Heart right ventricle (tissue), 16 donors: ENCODE results near the gene SPTLC2. TPM values are rescaled to one million over a fixed set of nuclear protein-coding genes. Genes with fewer than 3 reads are reported as not detected.
A peak's percentile ranks its signal among the peaks of the same experiment; 100 is the strongest.

Experiments
- ATAC-seq, 8 donors: fragments of 200-7000 bp; cut with Tn5 transposase; one replicate each; pipeline ENCODE4 v1.9.1; 2020; ENCODE audit warnings: mild to moderate bottlenecking in 8 of 8, moderate library complexity in 8 of 8, moderate number of reproducible peaks in 1 of 8
- DNase-seq, 2 donors: peaks; one replicate each; pipeline ENCODE4 v3.0.0-alpha.2; 2020
- H3K27ac ChIP-seq, 10 donors: fragments of 200-600 bp; sonication (generic) in 2 of 10; one replicate each; pipeline versions ENCODE4 v1.5.0 to v1.8.0; 2020 to 2022; ENCODE audit warnings: mild to moderate bottlenecking in 3 of 10
- H3K27me3 ChIP-seq, 7 donors: fragments of 200-600 bp; one replicate each; pipeline ENCODE4 v1.8.0; 2021 to 2022; ENCODE audit warnings: mild to moderate bottlenecking in 2 of 7
- H3K36me3 ChIP-seq, 9 donors: fragments of 200-600 bp; sonication (generic) in 1 of 9; one replicate each; pipeline versions ENCODE4 v1.5.0 to v1.8.0; 2020 to 2022; ENCODE audit warnings: mild to moderate bottlenecking in 2 of 9
- H3K4me1 ChIP-seq, 9 donors: fragments of 200-600 bp; sonication (generic) in 1 of 9; one replicate each; pipeline versions ENCODE4 v1.5.0 to v1.8.0; 2020 to 2022; ENCODE audit warnings: mild to moderate bottlenecking in 4 of 9
- H3K4me3 ChIP-seq, 10 donors: fragments of 200-600 bp; sonication (generic) in 2 of 10; one replicate each; pipeline versions ENCODE4 v1.5.0 to v1.8.0; 2020 to 2022; ENCODE audit warnings: mild to moderate bottlenecking in 7 of 10, moderate library complexity in 2 of 10
- H3K9me3 ChIP-seq, 11 donors: fragments of 200-600 bp in 10 of 11; sonication (generic) in 2 of 11; one replicate each; pipeline versions ENCODE4 v1.5.0 to v1.8.0; 2013 to 2022; ENCODE audit warnings: mild to moderate bottlenecking in 2 of 11, control low read depth in 1 of 11, moderate library complexity in 1 of 11
- CTCF ChIP-seq, 9 donors: fragments of 200-600 bp; sonication (generic) in 2 of 9; IDR thresholded peaks; one replicate each; pipeline versions ENCODE4 v1.5.0 to v1.8.0; 2021 to 2022; ENCODE audit warnings: antibody characterized with exemption in 9 of 9, mild to moderate bottlenecking in 5 of 9, moderate library complexity in 1 of 9
- WGBS, 2 donors: extraction: QIAGEN DNeasy Blood & Tissue Kit; methylation state at CpG; one replicate each; pipeline ENCODE4 v1.1.7; 2013; ENCODE audit warnings: inconsistent platforms in 1 of 2; 5-methylcytosine and 5-hydroxymethylcytosine counted together
- intact Hi-C, 10 donors: fragments of 100-400 bp; cut with DNase I; formaldehyde crosslinking; loops; one replicate each; pipeline versions ENCODE4 v1.11.1 to v1.14.2; 2022
- polyA plus RNA-seq, 2 donors: library from polyadenylated mRNA; stranded (reverse); fragments of 200-250 nt; gene quantifications; one replicate each; pipeline ENCODE4 v1.2.3, GENCODE V29; 2013
- total RNA-seq, 10 donors: library from RNA; stranded (reverse); fragmentation: NEBNext Ultra II Directional in 3 of 10; extraction: Animal tissue kit (Norgen Biotek cat#: 25700) in 3 of 10; gene quantifications; one replicate each; pipeline versions ENCODE4 v1.2.1 to v1.2.4, GENCODE V29; 2021 to 2023
- donor health status: Arrhythmogenic right ventricular cardiomyopathy.
- donor health status: ischemic (EF 13 %, LVEDD 7.1; RV severe dilation, severe dysfunction).
- donor health status: healthy with polysubstance abuse.
- donor health status: DM: no; HTN: yes; CAD: no.
- donor health status: DM: no; HTN: no; CAD: no.
- donor health status: ischemic (EF 25% LVEDD 6.9; RV normal size, moderate dysfunction).
- donor health status: ischemic (EF 25% LVEDD 5.7; RV mildly dilated, moderate dysfunction).
- donor health status: healthy.
- donor health status: DM: yes; HTN: yes; CAD: no.
- donor health status: Ischemic cardiomyopathy.
- donor health status: ischemic (EF 35%, LVEDD 5.7; RV mildly dilated, moderate dysfunction).
- donor health status: nonischemic (EF 11% LVEDD 7.7; RV severe dilation, severe dysfunction).
- donor health status: DM: yes; HTN: yes; CAD: no.
- donor health status: PGD.
- donor health status: ischemic (EF 29% LVEDD 5.4; RV normal size, mild dysfunction).
- donor health status: nonischemic (EF 23%, LVEDD 6.1; RV moderate dilation, normal function).

Gene SPTLC2
- total and polyA plus RNA-seq, 12 donors: 4.7 to 23.5 (median 12.7) TPM

GRCh38 chr14:77620222-77620870, 3.9 kb upstream of the SPTLC2 start:
- no peak overlapping the region for H3K27ac ChIP-seq
- no peaks in the 10 kb centered on the region for H3K9me3 ChIP-seq
- intact Hi-C loops: no loop called here
- DNase-seq (no peak), ATAC-seq (no peak)
- 87 to 91% methylated on average over 16 of the region's 16 CpGs for WGBS, 2 donors
- H3K4me3 ChIP-seq: no peak overlapping the region
- peaks cover 0 to 14% (median 7%) of the 10 kb centered on the region in 9 donors for H3K4me1 ChIP-seq
- no peaks in the 10 kb centered on the region for H3K27me3 ChIP-seq
- TF ChIP-seq CTCF (IDR thresholded peaks at IDR 0.05): no peak
- no peaks in the 10 kb centered on the region for H3K36me3 ChIP-seq

- H3K27me3 ChIP-seq: no peaks in the 10 kb centered on the region
- no peak for DNase-seq
- no peak overlapping the region for H3K27ac ChIP-seq
- ATAC-seq: no peak
- H3K4me1 ChIP-seq: peaks cover 3 to 31% (median 12%) of the 10 kb centered on the region in 9 donors
- no peaks in the 10 kb centered on the region for H3K9me3 ChIP-seq
- no peak for TF ChIP-seq CTCF (IDR thresholded peaks at IDR 0.05)
- intact Hi-C loops: loop anchor here in 3 of 10 donors (5.0 to 10.0 kb wide), 2 partner anchors 161 to 164 kb away; partner anchors contain the start of genes AHSA1 (in 3 of the 3) and VIPAS39 (in 3 of the 3)
- H3K4me3 ChIP-seq: no peak overlapping the region
- WGBS, 2 donors: 89 to 91% methylated on average over 6 of the region's 6 CpGs
- H3K36me3 ChIP-seq: no peaks in the 10 kb centered on the region
These were observed 2.0 kb upstream of the SPTLC2 start for GRCh38 chr14:77618381-77618970.

- intact Hi-C loops: loop anchor here in 3 of 10 donors (2.0 to 10.0 kb wide), 3 partner anchors 25 to 161 kb away; partner anchors contain the start of genes AHSA1 (in 3 of the 3) and VIPAS39 (in 3 of the 3)
- 0 to 1% methylated on average over 19 to 32 of the region's 32 CpGs for WGBS, 2 donors
- H3K27me3 ChIP-seq: no peaks in the 10 kb centered on the region
These were observed 344 bp downstream of the SPTLC2 start for GRCh38 chr14:77616133-77616453.

More at GRCh38 chr14:77616133-77616453, 344 bp downstream of the SPTLC2 start:
- Histone ChIP-seq H3K36me3 (no peaks in the 10 kb centered on the region), H3K9me3 (no peaks in the 10 kb centered on the region), H3K27ac (peak overlapping the region; percentile 76 to 94 (median 87)), H3K4me3 (peak overlapping the region; percentile 75 to 98 (median 86)), H3K4me1 (peaks cover 3 to 48% (median 17%) of the 10 kb centered on the region in 9 donors)
- no peak for TF ChIP-seq CTCF (IDR thresholded peaks at IDR 0.05)
- DNase-seq: peak in 1 of 2 donors; percentile 29
- peak in 3 of 8 donors; percentile 8 to 50 (median 28) for ATAC-seq
